ENCODE data around the gene FBXO42.

The FBXO42 gene

DNA sequence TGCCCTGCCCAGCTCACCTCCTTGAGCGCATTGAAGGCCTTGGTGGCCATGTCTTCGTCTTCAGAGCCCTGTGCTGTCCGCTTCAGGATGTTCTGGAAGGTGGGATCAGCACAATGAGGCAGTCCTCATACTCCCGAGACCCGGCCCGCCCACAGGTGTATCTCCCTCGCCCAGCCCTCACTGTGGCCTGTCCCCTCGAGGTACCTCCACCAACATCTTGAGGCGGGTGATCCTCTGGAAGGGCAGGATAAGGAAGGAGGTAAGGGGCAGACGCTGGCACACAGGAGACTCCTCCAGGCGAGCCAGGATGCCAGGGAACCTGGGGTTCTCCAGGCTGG, 147.0 kb downstream of the FBXO42 start:
- DNase-seq: no peak
- H3K9me3 ChIP-seq (ENCODE audit: severe bottlenecking): no peaks in the 10 kb centered on the region
- no peak overlapping the region for H3K4me3 ChIP-seq (ENCODE audit: low read depth, low read length)
- H3K27me3 ChIP-seq (ENCODE audit: insufficient read depth, low read depth, severe bottlenecking): no peaks in the 10 kb centered on the region
- TF ChIP-seq, protein P1, sequence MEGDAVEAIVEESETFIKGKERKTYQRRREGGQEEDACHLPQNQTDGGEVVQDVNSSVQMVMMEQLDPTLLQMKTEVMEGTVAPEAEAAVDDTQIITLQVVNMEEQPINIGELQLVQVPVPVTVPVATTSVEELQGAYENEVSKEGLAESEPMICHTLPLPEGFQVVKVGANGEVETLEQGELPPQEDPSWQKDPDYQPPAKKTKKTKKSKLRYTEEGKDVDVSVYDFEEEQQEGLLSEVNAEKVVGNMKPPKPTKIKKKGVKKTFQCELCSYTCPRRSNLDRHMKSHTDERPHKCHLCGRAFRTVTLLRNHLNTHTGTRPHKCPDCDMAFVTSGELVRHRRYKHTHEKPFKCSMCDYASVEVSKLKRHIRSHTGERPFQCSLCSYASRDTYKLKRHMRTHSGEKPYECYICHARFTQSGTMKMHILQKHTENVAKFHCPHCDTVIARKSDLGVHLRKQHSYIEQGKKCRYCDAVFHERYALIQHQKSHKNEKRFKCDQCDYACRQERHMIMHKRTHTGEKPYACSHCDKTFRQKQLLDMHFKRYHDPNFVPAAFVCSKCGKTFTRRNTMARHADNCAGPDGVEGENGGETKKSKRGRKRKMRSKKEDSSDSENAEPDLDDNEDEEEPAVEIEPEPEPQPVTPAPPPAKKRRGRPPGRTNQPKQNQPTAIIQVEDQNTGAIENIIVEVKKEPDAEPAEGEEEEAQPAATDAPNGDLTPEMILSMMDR (IDR thresholded peaks at IDR 0.05; ENCODE audit: low read depth, low read length): no peak
- no peak overlapping the region for H3K27ac ChIP-seq
- no peaks in the 10 kb centered on the region for H3K36me3 ChIP-seq

DNA sequence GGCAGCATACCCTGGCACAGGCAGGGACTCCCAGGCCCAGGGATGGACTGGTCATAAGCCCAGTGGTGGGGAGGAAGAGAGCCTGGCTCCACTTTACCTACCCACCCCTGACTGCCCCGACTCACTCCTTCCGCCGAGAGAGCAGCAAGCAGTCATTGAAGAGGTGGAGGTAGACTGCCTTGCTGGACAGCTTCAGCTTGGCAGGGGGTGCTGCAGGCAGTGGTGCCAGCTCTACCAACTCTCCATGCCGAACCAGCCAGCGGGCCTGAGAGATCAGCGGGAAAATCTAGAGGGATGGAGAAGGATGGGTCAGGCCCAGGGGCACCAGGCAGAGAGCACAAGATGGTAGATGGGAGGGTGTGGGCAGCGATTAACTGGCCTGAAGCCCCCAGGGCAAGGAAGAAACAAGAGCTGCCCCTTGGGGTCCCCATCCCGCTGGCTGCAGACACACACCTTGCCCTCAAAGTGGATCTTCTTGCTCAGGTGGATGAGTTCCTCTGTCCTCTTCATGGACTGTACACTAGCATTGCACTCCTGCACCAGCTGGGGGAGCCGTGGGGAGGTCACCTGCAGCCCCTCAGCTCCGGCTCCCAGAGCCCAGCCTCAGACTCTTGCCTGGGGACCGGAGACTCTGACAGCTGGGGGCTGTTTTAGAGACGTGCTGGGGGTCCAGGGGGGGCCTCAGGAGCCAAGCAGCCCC, 147.5 kb downstream of the FBXO42 start:
- Histone ChIP-seq H3K4me3 (ENCODE audit: low read depth, low read length) (no peak overlapping the region), H3K27me3 (ENCODE audit: insufficient read depth, low read depth, severe bottlenecking) (no peaks in the 10 kb centered on the region), H3K9me3 (ENCODE audit: severe bottlenecking) (no peaks in the 10 kb centered on the region), H3K36me3 (no peaks in the 10 kb centered on the region), H3K27ac (no peak overlapping the region)
- TF ChIP-seq, protein P1 (IDR thresholded peaks at IDR 0.05; ENCODE audit: low read depth, low read length): peak; percentile 81
- peak; percentile 65 for DNase-seq

DNA sequence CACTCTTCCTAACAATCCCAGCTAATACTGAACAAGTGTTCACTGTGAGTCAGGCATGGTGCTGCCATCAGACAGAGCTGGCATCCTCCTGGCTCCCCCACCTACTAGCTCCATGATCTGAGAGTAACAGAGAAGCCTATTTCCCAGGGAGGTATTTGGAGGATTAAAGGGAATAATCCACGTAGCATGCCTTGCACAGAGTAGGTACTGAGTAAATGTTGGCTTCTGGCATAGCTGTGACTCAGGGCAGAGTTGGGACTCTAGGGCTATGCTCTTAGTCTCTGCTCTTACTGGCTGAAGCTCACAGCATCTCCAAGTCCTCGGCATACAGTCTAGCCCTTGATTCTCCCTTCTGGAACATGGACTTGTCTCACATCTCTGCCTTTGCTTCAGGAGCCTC, 148.1 kb downstream of the FBXO42 start:
- Histone ChIP-seq H3K36me3 (no peaks in the 10 kb centered on the region), H3K27me3 (ENCODE audit: insufficient read depth, low read depth, severe bottlenecking) (no peaks in the 10 kb centered on the region), H3K4me3 (ENCODE audit: low read depth, low read length) (no peak overlapping the region), H3K9me3 (ENCODE audit: severe bottlenecking) (no peaks in the 10 kb centered on the region), H3K27ac (no peak overlapping the region)
- TF ChIP-seq, protein P1 (IDR thresholded peaks at IDR 0.05; ENCODE audit: low read depth, low read length): no peak
- DNase-seq: no peak

DNA sequence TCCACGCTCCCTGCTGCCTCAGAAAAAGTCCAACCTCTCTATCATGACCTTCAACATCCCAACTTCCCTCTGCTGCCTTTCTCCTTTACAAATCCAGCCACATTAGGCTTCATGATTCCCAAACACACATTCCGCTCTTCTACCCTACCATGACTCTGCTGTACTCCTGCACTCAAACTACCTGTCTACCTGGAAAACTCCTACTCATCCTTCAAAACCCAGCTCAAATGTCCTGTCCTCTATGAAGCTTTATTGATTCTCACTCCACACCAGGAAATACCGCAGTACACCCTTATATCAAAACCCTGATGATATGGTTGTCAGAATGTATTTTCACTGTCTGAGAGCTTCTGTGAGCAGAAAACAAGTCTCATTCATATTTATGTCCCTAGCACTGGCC, 148.7 kb downstream of the FBXO42 start:
- TF ChIP-seq, protein P1 (IDR thresholded peaks at IDR 0.05; ENCODE audit: low read depth, low read length): no peak
- Histone ChIP-seq H3K27me3 (ENCODE audit: insufficient read depth, low read depth, severe bottlenecking) (no peaks in the 10 kb centered on the region), H3K4me3 (ENCODE audit: low read depth, low read length) (no peak overlapping the region), H3K9me3 (ENCODE audit: severe bottlenecking) (no peaks in the 10 kb centered on the region), H3K27ac (no peak overlapping the region), H3K36me3 (no peaks in the 10 kb centered on the region)
- DNase-seq: no peak

DNA sequence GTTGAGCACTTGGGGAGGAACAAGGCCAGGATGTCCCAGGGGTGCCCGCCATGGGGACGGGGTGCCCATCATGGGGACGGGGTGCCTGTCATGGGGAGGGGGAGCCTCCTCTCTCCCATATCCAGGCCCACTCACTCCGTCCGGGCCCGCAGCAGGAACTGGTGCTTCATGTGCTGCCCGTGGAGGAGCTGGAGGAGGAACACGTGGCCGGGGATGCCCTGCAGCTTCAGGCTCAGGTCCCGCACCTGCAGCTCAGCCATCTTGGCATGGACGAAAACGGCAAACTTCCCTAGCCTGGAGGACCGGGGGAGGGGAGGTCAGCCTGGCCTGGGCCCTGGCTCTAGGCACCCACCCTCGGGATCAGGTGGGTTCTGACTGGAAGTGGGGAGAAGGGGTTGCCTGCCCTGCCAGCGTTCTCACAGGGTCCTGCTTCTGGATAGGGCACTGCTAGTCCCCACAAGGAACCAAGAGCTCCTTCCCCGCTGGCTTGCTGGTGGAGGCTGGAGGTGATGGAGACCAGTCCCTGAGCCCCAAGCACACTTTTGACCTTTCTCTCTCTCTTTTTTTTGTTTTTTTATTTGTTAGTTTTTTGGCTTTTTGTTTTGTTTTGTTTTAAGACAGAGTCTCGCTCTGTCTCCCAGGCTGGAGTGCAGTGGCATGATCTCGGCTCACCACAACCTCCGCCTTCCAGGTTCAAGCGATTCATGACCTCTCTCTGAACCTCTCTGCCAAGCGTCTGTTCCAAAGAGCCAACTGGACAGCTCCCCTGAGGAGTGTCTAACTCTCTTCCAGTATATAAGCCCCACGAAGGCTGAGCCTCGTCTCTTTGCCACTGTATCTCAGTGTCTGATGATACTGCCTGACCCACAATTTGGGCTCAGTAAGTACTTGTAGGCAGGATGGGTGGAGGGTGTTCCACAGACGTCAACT, 149.7 kb downstream of the FBXO42 start:
- Histone ChIP-seq H3K36me3 (no peaks in the 10 kb centered on the region), H3K27me3 (ENCODE audit: insufficient read depth, low read depth, severe bottlenecking) (no peaks in the 10 kb centered on the region), H3K9me3 (ENCODE audit: severe bottlenecking) (no peaks in the 10 kb centered on the region), H3K27ac (no peak overlapping the region), H3K4me3 (ENCODE audit: low read depth, low read length) (no peak overlapping the region)
- TF ChIP-seq, protein P1 (IDR thresholded peaks at IDR 0.05; ENCODE audit: low read depth, low read length): no peak
- no peak for DNase-seq

Data from WERI-Rb-1 (cell line).